H1 (cell line): ENCODE data around the gene RAPGEF5. TPM values are rescaled to one million over a fixed set of nuclear protein-coding genes. Genes with fewer than 3 reads are reported as not detected.
A peak's percentile ranks its signal among the peaks of the same experiment; 100 is the strongest.

Source experiments
- CTCF ChIA-PET: fragments of 300-600 bp; sonication (Branson Sonifier 250); formaldehyde crosslinking; loops from one replicate; lab custom pipeline; 2021; ENCODE audit not compliant: partially characterized antibody; lab: Charles Lee
- POLR2A ChIA-PET: fragments of 300-600 bp; sonication (Branson Sonifier 250); formaldehyde crosslinking; loops from one replicate; lab custom pipeline; 2021; ENCODE audit warnings: inconsistent platforms; ENCODE audit not compliant: partially characterized antibody; lab: Charles Lee
- DNase-seq, 2 experiments: peaks; one replicate each; pipeline versions ENCODE4 v3.0.0 to v3.0.0-alpha.2; 2010 to 2022; ENCODE audit warnings: low spot score in 2 of 2, low read depth in 1 of 2, mixed read lengths in 1 of 2
- FAIRE-seq: peaks from 2 replicates; lab custom pipeline; 2011; peaks lifted over from hg19 to GRCh38; lab: Jason Lieb, UNC
- H2AFZ ChIP-seq: 2 replicates; pipeline ENCODE4 v1.8.1; 2012; ENCODE audit warnings: low read length, inconsistent platforms
- H2AK5ac ChIP-seq: 2 replicates; pipeline ENCODE4 v1.6.1; 2013; ENCODE audit warnings: low read depth, low read length
- H2BK120ac ChIP-seq: replicated peaks from 2 replicates; pipeline ENCODE3; 2013; ENCODE audit warnings: low read depth, low read length, inconsistent platforms
- H2BK12ac ChIP-seq: 2 replicates; pipeline ENCODE4 v1.6.1; 2013; ENCODE audit warnings: low read depth, low read length
- H2BK15ac ChIP-seq: 2 replicates; pipeline ENCODE4 v1.6.1; 2013; ENCODE audit warnings: low read length
- H2BK20ac ChIP-seq: 2 replicates; pipeline ENCODE4 v1.6.1; 2013; ENCODE audit warnings: low read length
- H2BK5ac ChIP-seq: 2 replicates; pipeline ENCODE4 v1.6.1; 2013; ENCODE audit warnings: low read depth, low read length
- H3K14ac ChIP-seq: 2 replicates; pipeline ENCODE4 v1.6.1; 2013; ENCODE audit warnings: inconsistent platforms; ENCODE audit not compliant: insufficient read length
- H3K18ac ChIP-seq: 2 replicates; pipeline ENCODE4 v1.6.1; 2013; ENCODE audit warnings: low read length; ENCODE audit errors: extremely low read depth
- H3K23ac ChIP-seq: 2 replicates; pipeline ENCODE4 v1.6.1; 2013; ENCODE audit warnings: inconsistent platforms; ENCODE audit not compliant: insufficient read length
- H3K23me2 ChIP-seq: 2 replicates; pipeline ENCODE4 v1.6.1; 2013; ENCODE audit warnings: low read depth, low read length
- H3K27ac ChIP-seq: 2 replicates; pipeline ENCODE4 v1.6.1; 2011; ENCODE audit warnings: low read depth, low read length, inconsistent platforms
- H3K27me3 ChIP-seq, 4 experiments: replicated peaks in 1 of 4; 1 replicate in 1 of 4; 2 replicates in 3 of 4; pipeline versions ENCODE4 v1.6.1 to v1.8.1; 2011 to 2013; ENCODE audit warnings: low read length in 3 of 4, mild to moderate bottlenecking in 3 of 4, inconsistent platforms in 2 of 4, mixed read lengths in 2 of 4, moderate library complexity in 1 of 4; ENCODE audit not compliant: control insufficient read depth in 3 of 4, insufficient read depth in 3 of 4; ENCODE audit errors: extremely low read depth in 1 of 4
- H3K36me3 ChIP-seq, 4 experiments: 2 replicates each; pipeline versions ENCODE4 v1.6.1 to v1.8.1; 2011 to 2013; ENCODE audit warnings: mild to moderate bottlenecking in 4 of 4, low read length in 3 of 4, moderate library complexity in 2 of 4, control low read depth in 1 of 4, inconsistent platforms in 1 of 4; ENCODE audit not compliant: insufficient read depth in 4 of 4, control insufficient read depth in 2 of 4
- H3K4ac ChIP-seq: replicated peaks from 2 replicates; pipeline ENCODE3; 2013; ENCODE audit warnings: low read length, low read depth, mixed read lengths, inconsistent platforms; ENCODE audit not compliant: insufficient read length
- H3K4me1 ChIP-seq, 4 experiments: replicated peaks in 1 of 4; 1 replicate in 1 of 4; 2 replicates in 3 of 4; pipeline versions ENCODE4 v1.6.1 to v1.8.1; 2011 to 2013; ENCODE audit warnings: low read length in 3 of 4, inconsistent platforms in 2 of 4, mixed read lengths in 1 of 4; ENCODE audit not compliant: insufficient read depth in 4 of 4, control insufficient read depth in 3 of 4
- H3K4me2 ChIP-seq, 2 experiments: 2 replicates each; pipeline versions ENCODE4 v1.6.1 to v1.8.1; 2011 to 2013; ENCODE audit warnings: low read depth in 2 of 2, low read length in 2 of 2, control low read depth in 1 of 2, inconsistent platforms in 1 of 2, mild to moderate bottlenecking in 1 of 2; ENCODE audit not compliant: insufficient read depth in 1 of 2
- H3K4me3 ChIP-seq, 4 experiments: fragments of 200-600, 300-600 bp in 1 of 4; sonication (generic), shearing (Covaris generic), sonication (Bioruptor Twin) in 1 of 4; 2 replicates each; pipeline versions ENCODE4 v1.5.1 to v1.8.1; 2011 to 2016; ENCODE audit warnings: low read length in 4 of 4, low read depth in 3 of 4, control low read depth in 2 of 4, inconsistent platforms in 2 of 4, mild to moderate bottlenecking in 2 of 4, mixed read lengths in 1 of 4, moderate library complexity in 1 of 4; ENCODE audit not compliant: insufficient read depth in 2 of 4; ENCODE audit errors: extremely low read depth in 1 of 4
- H3K56ac ChIP-seq: replicated peaks from 2 replicates; pipeline ENCODE3; 2013; ENCODE audit warnings: low read depth, mild to moderate bottlenecking, mixed read lengths, low read length, inconsistent platforms; ENCODE audit not compliant: insufficient read length
- H3K79me1 ChIP-seq: 2 replicates; pipeline ENCODE4 v1.6.1; 2013; ENCODE audit warnings: low read depth, low read length, control low read depth
- H3K79me2 ChIP-seq, 2 experiments: 2 replicates each; pipeline versions ENCODE4 v1.6.1 to v1.8.1; 2012 to 2013; ENCODE audit warnings: low read length in 2 of 2, mild to moderate bottlenecking in 2 of 2, inconsistent platforms in 1 of 2; ENCODE audit not compliant: insufficient read depth in 2 of 2, control insufficient read depth in 1 of 2
- H3K9ac ChIP-seq, 4 experiments: replicated peaks in 1 of 4; 1 replicate in 1 of 4; 2 replicates in 3 of 4; pipeline versions ENCODE4 v1.6.1 to v1.8.1; 2011 to 2013; ENCODE audit warnings: low read depth in 3 of 4, low read length in 3 of 4, control low read depth in 2 of 4, mild to moderate bottlenecking in 2 of 4, moderate library complexity in 2 of 4, inconsistent platforms in 1 of 4; ENCODE audit errors: extremely low read depth in 1 of 4
- H3K9me3 ChIP-seq, 2 experiments: 2 replicates each; pipeline versions ENCODE4 v1.6.1 to v1.8.1; 2012 to 2013; ENCODE audit warnings: mild to moderate bottlenecking in 2 of 2, moderate library complexity in 2 of 2, control low read depth in 1 of 2, inconsistent platforms in 1 of 2, low read depth in 1 of 2, low read length in 1 of 2, mixed read lengths in 1 of 2; ENCODE audit not compliant: insufficient read depth in 2 of 2
- H4K20me1 ChIP-seq, 2 experiments: replicated peaks in 1 of 2; 2 replicates each; pipeline versions ENCODE3 to v1.8.1; 2011 to 2013; ENCODE audit warnings: inconsistent platforms in 2 of 2, low read length in 2 of 2, mild to moderate bottlenecking in 1 of 2; ENCODE audit not compliant: insufficient read depth in 2 of 2, control insufficient read depth in 1 of 2
- H4K5ac ChIP-seq: 2 replicates; pipeline ENCODE4 v1.6.1; 2013; ENCODE audit warnings: low read length, low read depth, mixed read lengths, inconsistent platforms; ENCODE audit not compliant: insufficient read length
- H4K8ac ChIP-seq: 2 replicates; pipeline ENCODE4 v1.8.0; 2013; ENCODE audit warnings: mild to moderate bottlenecking, moderate library complexity, low read length, inconsistent platforms; ENCODE audit not compliant: insufficient read depth; ENCODE audit errors: extremely low read depth
- H4K91ac ChIP-seq: replicated peaks from 2 replicates; pipeline ENCODE3; 2013; ENCODE audit warnings: low read length, mixed read lengths, inconsistent platforms; ENCODE audit not compliant: insufficient read length
- CBX5 ChIP-seq: fragments of 300-800, 300-1000 bp; sonication (generic); IDR thresholded peaks from 2 replicates; pipeline ENCODE4 v1.7.1; 2016; ENCODE audit warnings: antibody characterized with exemption, low read length, low read depth
- EP300 ChIP-seq, 2 experiments: IDR thresholded peaks; 1 replicate in 1 of 2; 2 replicates in 1 of 2; pipeline ENCODE4 v1.6.1; 2011 to 2012; ENCODE audit warnings: low read depth in 2 of 2, low read length in 2 of 2, mild to moderate bottlenecking in 2 of 2, borderline replicate concordance in 1 of 2, inconsistent platforms in 1 of 2, moderate library complexity in 1 of 2
- GTF2F1 ChIP-seq: IDR thresholded peaks from 2 replicates; pipeline ENCODE4 v1.6.1; 2012; ENCODE audit warnings: low read depth, low read length, improper control_type of control experiment, borderline replicate concordance
- RXRA ChIP-seq: IDR thresholded peaks from 2 replicates; pipeline ENCODE4 v1.6.1; 2011; ENCODE audit warnings: low read depth, mild to moderate bottlenecking, low read length, moderate library complexity; ENCODE audit not compliant: insufficient read depth
- WGBS, 2 experiments: shearing (Covaris generic) in 1 of 2; methylation state at CpG; one replicate each; pipeline versions ENCODE4 v1.1.6 to v1.1.7; 2013 to 2015; ENCODE audit warnings: low lambda C conversion rate in 2 of 2, mixed read lengths in 2 of 2, inconsistent platforms in 1 of 2, low coverage in 1 of 2, missing lambda C conversion rate in 1 of 2; ENCODE audit not compliant: insufficient replicate concordance in 2 of 2, insufficient coverage in 1 of 2, insufficient read length in 1 of 2; ENCODE audit errors: extremely low coverage in 1 of 2, missing lambda C conversion rate in 1 of 2; 5-methylcytosine and 5-hydroxymethylcytosine counted together
- long read RNA-seq, 2 experiments: library from RNA in 1 of 2; library from capped mRNA in 1 of 2; stranded (forward); transcript quantifications; one replicate each; pipeline ENCODE4 v2.0.0, GENCODE V29; 2021; ENCODE audit warnings: inconsistent platforms in 1 of 2
- polyA minus RNA-seq, 3 experiments: library from RNA; depleted of rRNA, polyadenylated mRNA; stranded (reverse); fragments of >200 nt; gene quantifications; 1 replicate in 2 of 3; 2 replicates in 1 of 3; pipeline ENCODE4 v1.2.3, GENCODE V29; 2011
- polyA plus RNA-seq, 7 experiments: library from polyadenylated mRNA; depleted of rRNA in 3 of 7; stranded (reverse) in 5 of 7; unstranded in 2 of 7; fragments of >200 nt in 5 of 7; fragments of 200-250 nt in 2 of 7; gene quantifications; 1 replicate in 5 of 7; 2 replicates in 1 of 7; 4 replicates in 1 of 7; pipeline versions ENCODE4 v1.2.1 to v1.2.3, GENCODE V29; 2011 to 2013; ENCODE audit warnings: missing spikeins in 2 of 7, mixed read lengths in 2 of 7
- total RNA-seq: library from RNA; stranded (reverse); fragmentation: NEBNext Ultra II Directional; extraction: Animal tissue kit (Norgen Biotek cat#: 25700); gene quantifications from 2 replicates; pipeline ENCODE4 v1.2.1, GENCODE V29; 2021

RAPGEF5 gene, protein sequence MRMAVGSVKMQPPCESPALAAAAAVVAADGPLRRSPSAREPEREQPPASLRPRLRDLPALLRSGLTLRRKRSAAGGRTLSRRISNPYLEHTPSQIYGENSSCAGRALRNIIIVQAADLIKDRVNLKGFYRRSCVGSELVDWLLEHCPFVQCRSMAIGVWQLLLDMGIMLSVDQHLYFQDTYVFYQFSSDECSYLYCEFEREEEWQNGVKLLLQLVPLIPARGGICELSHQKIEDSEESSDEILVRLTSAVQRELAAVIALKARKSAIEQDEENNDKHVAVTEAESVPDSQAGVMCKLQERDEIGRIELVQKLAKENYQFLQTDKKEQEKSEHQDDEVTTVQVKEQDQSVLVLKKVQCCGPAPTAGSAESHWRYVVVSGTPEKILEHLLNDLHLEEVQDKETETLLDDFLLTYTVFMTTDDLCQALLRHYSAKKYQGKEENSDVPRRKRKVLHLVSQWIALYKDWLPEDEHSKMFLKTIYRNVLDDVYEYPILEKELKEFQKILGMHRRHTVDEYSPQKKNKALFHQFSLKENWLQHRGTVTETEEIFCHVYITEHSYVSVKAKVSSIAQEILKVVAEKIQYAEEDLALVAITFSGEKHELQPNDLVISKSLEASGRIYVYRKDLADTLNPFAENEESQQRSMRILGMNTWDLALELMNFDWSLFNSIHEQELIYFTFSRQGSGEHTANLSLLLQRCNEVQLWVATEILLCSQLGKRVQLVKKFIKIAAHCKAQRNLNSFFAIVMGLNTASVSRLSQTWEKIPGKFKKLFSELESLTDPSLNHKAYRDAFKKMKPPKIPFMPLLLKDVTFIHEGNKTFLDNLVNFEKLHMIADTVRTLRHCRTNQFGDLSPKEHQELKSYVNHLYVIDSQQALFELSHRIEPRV
- 22.1 and 22.9 TPM in 2 replicates for total RNA-seq
- 2.4 and 4.4 TPM in 2 replicates for polyA plus RNA-seq (2011; rRNA removed)
- 3.9 TPM for polyA plus RNA-seq (2011; cell fraction: cytosol; rRNA removed)
- polyA plus RNA-seq (2011; cell fraction: nucleus; rRNA removed), result 7.7 TPM
- polyA plus RNA-seq (2012, experiment 1 of 2), result 6.0 to 7.7 TPM (median 6.6 TPM) in 4 replicates
- 0.41 TPM for polyA plus RNA-seq (2012, experiment 2 of 2)
- polyA plus RNA-seq (2013, experiment 1 of 2), result 7.0 TPM
- 6.5 TPM for polyA plus RNA-seq (2013, experiment 2 of 2)
- polyA minus RNA-seq (2011; rRNA and poly(A)+ RNA removed), result 22.0 and 36.0 TPM in 2 replicates
- polyA minus RNA-seq (2011; cell fraction: cytosol; rRNA and poly(A)+ RNA removed), result 19.2 TPM
- polyA minus RNA-seq (2011; cell fraction: nucleus; rRNA and poly(A)+ RNA removed), result 75.5 TPM
- long read RNA-seq, experiment 1, partial matches to known transcripts, result 0 of 3 reads
- long read RNA-seq, experiment 1, other reads (novel, unspliced or antisense), result 3 of 3 reads
- long read RNA-seq, experiment 2, partial matches to known transcripts, result 1 of 2 reads
- long read RNA-seq, experiment 2, other reads (novel, unspliced or antisense), result 1 of 2 reads

DNA sequence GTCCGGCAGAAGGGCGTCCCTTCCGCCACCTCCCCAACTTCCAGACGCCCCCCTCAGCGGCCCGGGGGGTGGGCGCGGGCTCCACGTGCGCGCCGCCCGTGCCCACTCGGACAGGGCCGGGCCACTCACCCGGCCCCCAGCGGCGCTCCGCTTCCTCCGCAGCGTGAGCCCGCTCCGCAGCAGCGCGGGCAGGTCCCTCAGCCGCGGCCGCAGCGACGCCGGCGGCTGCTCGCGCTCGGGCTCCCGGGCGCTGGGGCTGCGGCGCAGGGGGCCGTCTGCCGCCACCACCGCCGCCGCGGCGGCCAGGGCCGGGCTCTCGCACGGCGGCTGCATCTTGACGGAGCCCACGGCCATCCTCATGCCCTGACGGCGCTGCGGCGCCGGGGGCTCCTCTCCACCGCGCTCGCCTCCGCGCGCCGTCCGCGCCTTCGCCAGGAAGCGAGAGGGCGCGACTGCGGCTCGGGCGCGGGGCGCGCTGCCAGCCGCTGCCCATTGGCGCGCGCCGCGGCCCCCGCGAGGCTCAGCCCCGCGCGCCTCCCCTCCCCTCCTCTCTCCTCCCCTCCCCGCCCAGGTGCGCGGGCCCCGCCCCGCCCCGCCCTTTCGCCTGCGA is at the start of gene RAPGEF5:
RAPGEF5 (minus strand) TSS at position 454 of the 610 bp plus-strand sequence; CDS start at position 360, 94 bp downstream.
- Histone ChIP-seq H3K4me3 (peak within 1 kb of the TSS; percentile 56 to 75 (median 66)), H3K27me3 (peaks cover 0 to 14% (median 7%) of the 10 kb centered on the region in 4 experiments; a peak in 5 of 7 replicates), H2BK20ac (no peak within 1 kb of the TSS), H4K8ac (peak within 1 kb of the TSS; percentile 64; the same call in 1 of the 2 replicates), H2BK120ac (no peak within 1 kb of the TSS), H2AK5ac (no peak within 1 kb of the TSS), H3K4me1 (peaks cover 0 to 13% (median 9%) of the 10 kb centered on the region in 4 experiments; a peak in 4 of 7 replicates), H3K23ac (no peak within 1 kb of the TSS), H3K56ac (no peak within 1 kb of the TSS), H3K18ac (peak within 1 kb of the TSS; percentile 65), H4K20me1 (no peaks in the 10 kb centered on the region), H3K14ac (no peak within 1 kb of the TSS), H2AFZ (peak within 1 kb of the TSS; percentile 66), H3K27ac (no peak within 1 kb of the TSS), H3K4me2 (peak within 1 kb of the TSS; percentile 75 to 79), H2BK15ac (no peak within 1 kb of the TSS), H2BK12ac (peak within 1 kb of the TSS; percentile 43; the same call in 1 of the 2 replicates), H3K23me2 (peaks cover 7% of the 10 kb centered on the region; the same call in 1 of the 2 replicates), H3K79me1 (no peaks in the 10 kb centered on the region), H4K91ac (no peak within 1 kb of the TSS), H3K36me3 (peaks cover 0 to 8% (median 2%) of the 10 kb centered on the region in 4 experiments; a peak in 2 of 8 replicates), H3K9ac (peak within 1 kb of the TSS in 3 of 4 experiments; percentile 21 to 73 (median 45); a peak in 1 of 7 replicates), H4K5ac (no peak within 1 kb of the TSS), H3K4ac (no peak within 1 kb of the TSS), H3K9me3 (peaks cover 0 to 3% of the 10 kb centered on the region in 2 experiments; a peak in 1 of 4 replicates), H3K79me2 (peaks cover 6 to 46% of the 10 kb centered on the region in 2 experiments), H2BK5ac (peak within 1 kb of the TSS; percentile 9; the same call in 1 of the 2 replicates)
- ChIA-PET CTCF (interaction anchor here (1.2 to 1.6 kb wide), 2 partner anchors 10 to 251 kb away, joined by 3 to 5 read pairs; no protein-coding TSS in a partner anchor), POLR2A (interaction anchor here (0.7 to 0.8 kb wide), 2 partner anchors 8 to 22 kb away, joined by 3 read pairs; no protein-coding TSS in a partner anchor)
- DNase-seq (peak in 1 of 2 experiments; percentile 63), FAIRE-seq (no peak)
- WGBS, 2 experiments, result 0% methylated on average over 28 of the region's 95 CpGs; no CpG with 5 or more reads in 1 of the 2 experiments
- TF ChIP-seq GTF2F1 (no peak), CBX5 (no peak), EP300 (IDR thresholded peaks at IDR 0.05; ENCODE audit: borderline replicate concordance in 1 of 2, low read depth in 2 of 2, low read length in 2 of 2) (no peak), RXRA (no peak)
